Rectal smooth muscle tissue (tissue), 1 donor: ENCODE data around the gene ANAPC16.
"Not testable (repeated sequence)": the region's sequence is repeated elsewhere in the genome, so short reads cannot be mapped to it uniquely, and the experiment has no call there.

Source experiments
- H3K27ac ChIP-seq: one replicate; pipeline ENCODE4 v1.7.0; 2013; ENCODE audit warnings: low read depth, low read length, inconsistent platforms
- H3K27me3 ChIP-seq: one replicate; pipeline ENCODE4 v1.7.0; 2013; ENCODE audit warnings: low read length; ENCODE audit not compliant: control insufficient read depth, insufficient read depth
- H3K36me3 ChIP-seq: one replicate; pipeline ENCODE4 v1.7.0; 2013; ENCODE audit warnings: low read length; ENCODE audit not compliant: control insufficient read depth, insufficient read depth
- H3K4me1 ChIP-seq: one replicate; pipeline ENCODE4 v1.7.0; 2013; ENCODE audit warnings: low read length; ENCODE audit not compliant: control insufficient read depth, insufficient read depth
- H3K4me3 ChIP-seq: one replicate; pipeline ENCODE4 v1.7.0; 2013; ENCODE audit warnings: low read length
- H3K9ac ChIP-seq: one replicate; pipeline ENCODE4 v1.7.0; 2013; ENCODE audit warnings: low read length

ANAPC16 gene

GRCh38 chr10:72219235-72219814, 3.5 kb downstream of the ANAPC16 start:
- no peaks in the 10 kb centered on the region for H3K36me3 ChIP-seq
- H3K27ac ChIP-seq, result no peak overlapping the region
- no peaks in the 10 kb centered on the region for H3K27me3 ChIP-seq
- H3K4me1 ChIP-seq, result peaks cover 11% of the 10 kb centered on the region
- H3K4me3 ChIP-seq, result no peak overlapping the region
- no peak overlapping the region for H3K9ac ChIP-seq

GRCh38 chr10:72220637-72221036, 4.8 kb downstream of the ANAPC16 start:
- Histone ChIP-seq H3K27me3 (no peaks in the 10 kb centered on the region), H3K36me3 (no peaks in the 10 kb centered on the region), H3K4me3 (no peak overlapping the region), H3K4me1 (peaks cover 9% of the 10 kb centered on the region), H3K9ac (no peak overlapping the region), H3K27ac (no peak overlapping the region)

- peaks cover 9% of the 10 kb centered on the region for H3K4me1 ChIP-seq
- no peaks in the 10 kb centered on the region for H3K27me3 ChIP-seq
- no peak overlapping the region for H3K27ac ChIP-seq
- H3K9ac ChIP-seq, result no peak overlapping the region
- no peak overlapping the region for H3K4me3 ChIP-seq
- H3K36me3 ChIP-seq, result no peaks in the 10 kb centered on the region
These were observed 5.5 kb downstream of the ANAPC16 start for GRCh38 chr10:72221278-72221677.

- Histone ChIP-seq H3K4me1 (peaks cover 4% of the 10 kb centered on the region), H3K27ac (peak overlapping the region; percentile 52), H3K36me3 (no peaks in the 10 kb centered on the region), H3K9ac (no peak overlapping the region), H3K4me3 (no peak overlapping the region), H3K27me3 (no peaks in the 10 kb centered on the region)
These were observed 7.9 kb downstream of the ANAPC16 start for GRCh38 chr10:72223743-72224101.

- H3K36me3 ChIP-seq, H3K4me1 ChIP-seq, H3K4me3 ChIP-seq, H3K9ac ChIP-seq, H3K27me3 ChIP-seq: not testable (repeated sequence)
- peak overlapping the region; percentile 52 for H3K27ac ChIP-seq
These were observed 8.4 kb downstream of the ANAPC16 start for GRCh38 chr10:72224191-72224590.

GRCh38 chr10:72226418-72227027, 10.7 kb downstream of the ANAPC16 start:
- H3K36me3 ChIP-seq, result no peaks in the 10 kb centered on the region
- no peak overlapping the region for H3K4me3 ChIP-seq
- no peak overlapping the region for H3K9ac ChIP-seq
- no peak overlapping the region for H3K27ac ChIP-seq
- H3K27me3 ChIP-seq, result no peaks in the 10 kb centered on the region
- peaks cover 8% of the 10 kb centered on the region for H3K4me1 ChIP-seq

GRCh38 chr10:72227826-72228225, 12.0 kb downstream of the ANAPC16 start:
- Histone ChIP-seq H3K36me3 (peaks cover 2% of the 10 kb centered on the region), H3K9ac (no peak overlapping the region), H3K27ac (no peak overlapping the region), H3K27me3 (no peaks in the 10 kb centered on the region), H3K4me1 (peaks cover 8% of the 10 kb centered on the region), H3K4me3 (no peak overlapping the region)

GRCh38 chr10:72228318-72228751, 12.5 kb downstream of the ANAPC16 start:
- H3K9ac ChIP-seq, result no peak overlapping the region
- H3K4me3 ChIP-seq, result no peak overlapping the region
- no peak overlapping the region for H3K27ac ChIP-seq
- peaks cover 7% of the 10 kb centered on the region for H3K36me3 ChIP-seq
- H3K4me1 ChIP-seq, result peaks cover 5% of the 10 kb centered on the region
- H3K27me3 ChIP-seq, result no peaks in the 10 kb centered on the region

GRCh38 chr10:72229261-72230251, 13.7 kb downstream of the ANAPC16 start:
- Histone ChIP-seq H3K27ac (peak overlapping the region; percentile 12), H3K27me3 (no peaks in the 10 kb centered on the region), H3K36me3 (peaks cover 14% of the 10 kb centered on the region), H3K9ac (no peak overlapping the region), H3K4me1 (peaks cover 3% of the 10 kb centered on the region), H3K4me3 (no peak overlapping the region)

- no peak overlapping the region for H3K27ac ChIP-seq
- peaks cover 3% of the 10 kb centered on the region for H3K4me1 ChIP-seq
- H3K4me3 ChIP-seq, result no peak overlapping the region
- H3K27me3 ChIP-seq, result no peaks in the 10 kb centered on the region
- H3K36me3 ChIP-seq, result peaks cover 23% of the 10 kb centered on the region
- no peak overlapping the region for H3K9ac ChIP-seq
These were observed 17.8 kb downstream of the ANAPC16 start for GRCh38 chr10:72233621-72234020.

GRCh38 chr10:72234560-72235095, 18.8 kb downstream of the ANAPC16 start:
- no peak overlapping the region for H3K9ac ChIP-seq

GRCh38 chr10:72235544-72236279, 19.9 kb downstream of the ANAPC16 start:
- no peaks in the 10 kb centered on the region for H3K4me1 ChIP-seq
- H3K4me3 ChIP-seq, result no peak overlapping the region
- H3K27ac ChIP-seq, result no peak overlapping the region
- H3K36me3 ChIP-seq, result peaks cover 23% of the 10 kb centered on the region
- H3K9ac ChIP-seq, result no peak overlapping the region
- no peaks in the 10 kb centered on the region for H3K27me3 ChIP-seq

More at GRCh38 chr10:72234560-72235095, 18.8 kb downstream of the ANAPC16 start:
- H3K4me3 ChIP-seq, result no peak overlapping the region
- H3K4me1 ChIP-seq, result no peaks in the 10 kb centered on the region
- H3K27me3 ChIP-seq, result no peaks in the 10 kb centered on the region
- H3K36me3 ChIP-seq, result peaks cover 23% of the 10 kb centered on the region
- H3K27ac ChIP-seq, result no peak overlapping the region
